Measurements from ENCODE around the gene SRCIN1. TPM values are rescaled to one million over a fixed set of nuclear protein-coding genes. Genes with fewer than 3 reads are reported as not detected.
"Not testable (repeated sequence)": the region's sequence is repeated elsewhere in the genome, so short reads cannot be mapped to it uniquely, and the experiment has no call there.

SRCIN1 gene
- total RNA-seq, 1 experiment from 2014 or later, result 25.8 TPM

DNA sequence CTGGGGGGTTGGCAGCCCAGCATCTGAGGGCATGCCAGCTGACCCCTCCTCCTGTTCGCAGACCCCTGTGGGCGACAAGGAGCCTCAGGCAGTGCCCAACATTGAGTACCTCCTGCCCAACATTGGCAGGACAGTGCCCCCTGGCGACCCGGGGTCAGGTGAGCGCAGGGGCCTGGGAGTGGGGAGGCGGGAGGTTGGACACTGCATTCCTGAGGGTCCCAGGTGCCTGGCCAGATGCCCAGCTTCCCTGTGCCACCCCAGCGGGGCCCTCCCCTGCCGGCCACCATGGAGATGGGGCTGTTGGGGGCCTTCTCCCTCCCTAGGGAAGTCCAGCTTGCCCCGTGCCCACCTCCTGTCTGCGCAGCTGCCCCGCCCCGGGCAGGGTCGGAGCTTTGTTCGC is 107.4 kb downstream of the SRCIN1 start:
- ChIA-PET CTCF (no interaction called here), POLR2A (no interaction called here)
- DNase-seq, result no peak
- intact Hi-C loops (cut with micrococcal nuclease; ENCODE audit: unreplicated experiment), result no loop called here
- Histone ChIP-seq H3K9me3 (no peaks in the 10 kb centered on the region), H3K27me3 (replicated peaks; ENCODE audit: control insufficient read depth, insufficient read depth, low read length) (no peaks in the 10 kb centered on the region), H3K4me1 (no peaks in the 10 kb centered on the region), H3K36me3 (ENCODE audit: control insufficient read depth, insufficient read depth, low read length) (peaks cover 1% of the 10 kb centered on the region; the same call in 1 of the 2 replicates), H3K4me3 (ENCODE audit: low read depth, low read length) (no peak overlapping the region)
- Mint-ChIP-seq H3K4me1 (ENCODE audit: low read depth, unreplicated experiment) (no peaks in the 10 kb centered on the region), H3K27me3 (ENCODE audit: insufficient read depth, unreplicated experiment) (no peaks in the 10 kb centered on the region), H3K4me3 (ENCODE audit: unreplicated experiment) (no peak overlapping the region), H3K9me3 (ENCODE audit: unreplicated experiment) (no peaks in the 10 kb centered on the region), H3K27ac (ENCODE audit: unreplicated experiment) (no peak overlapping the region), H3K36me3 (ENCODE audit: insufficient read depth, unreplicated experiment) (peaks cover 59% of the 10 kb centered on the region)
- no TSS peak for BruUV-seq (replicated peaks)
- TF ChIP-seq, protein P1, sequence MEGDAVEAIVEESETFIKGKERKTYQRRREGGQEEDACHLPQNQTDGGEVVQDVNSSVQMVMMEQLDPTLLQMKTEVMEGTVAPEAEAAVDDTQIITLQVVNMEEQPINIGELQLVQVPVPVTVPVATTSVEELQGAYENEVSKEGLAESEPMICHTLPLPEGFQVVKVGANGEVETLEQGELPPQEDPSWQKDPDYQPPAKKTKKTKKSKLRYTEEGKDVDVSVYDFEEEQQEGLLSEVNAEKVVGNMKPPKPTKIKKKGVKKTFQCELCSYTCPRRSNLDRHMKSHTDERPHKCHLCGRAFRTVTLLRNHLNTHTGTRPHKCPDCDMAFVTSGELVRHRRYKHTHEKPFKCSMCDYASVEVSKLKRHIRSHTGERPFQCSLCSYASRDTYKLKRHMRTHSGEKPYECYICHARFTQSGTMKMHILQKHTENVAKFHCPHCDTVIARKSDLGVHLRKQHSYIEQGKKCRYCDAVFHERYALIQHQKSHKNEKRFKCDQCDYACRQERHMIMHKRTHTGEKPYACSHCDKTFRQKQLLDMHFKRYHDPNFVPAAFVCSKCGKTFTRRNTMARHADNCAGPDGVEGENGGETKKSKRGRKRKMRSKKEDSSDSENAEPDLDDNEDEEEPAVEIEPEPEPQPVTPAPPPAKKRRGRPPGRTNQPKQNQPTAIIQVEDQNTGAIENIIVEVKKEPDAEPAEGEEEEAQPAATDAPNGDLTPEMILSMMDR (IDR thresholded peaks at IDR 0.05; ENCODE audit: insufficient read depth in 1 of 2, low read depth in 1 of 2, low read length in 1 of 2, severe bottlenecking in 1 of 2, unreplicated experiment in 1 of 2), result no peak

DNA sequence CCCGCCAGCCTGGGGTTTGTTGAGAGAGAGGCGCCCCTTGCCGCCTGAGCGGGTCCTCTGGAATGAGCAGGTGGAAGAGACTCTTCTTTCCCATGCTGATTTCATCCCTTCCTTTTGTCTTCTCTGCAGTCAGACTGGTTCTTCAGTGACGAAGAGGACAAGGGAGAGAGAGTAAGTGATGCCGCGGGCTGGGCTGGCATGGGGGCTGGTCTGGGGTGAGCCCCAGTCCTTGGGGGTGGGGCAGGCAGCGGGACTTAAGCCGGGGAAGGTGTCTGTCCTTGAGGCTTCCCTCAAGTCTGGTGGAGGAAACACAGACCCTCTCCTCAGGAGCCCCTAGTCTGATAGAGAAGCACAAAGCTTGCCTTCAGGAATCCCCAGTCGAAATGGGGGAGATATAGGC is 108.1 kb downstream of the SRCIN1 start:
- H3K27me3 Mint-ChIP-seq (ENCODE audit: insufficient read depth, unreplicated experiment); H3K4me3 ChIP-seq (ENCODE audit: low read depth, low read length); BruUV-seq (replicated peaks); H3K36me3 ChIP-seq (ENCODE audit: control insufficient read depth, insufficient read depth, low read length); H3K9me3 ChIP-seq; POLR2A ChIA-PET; DNase-seq; H3K9me3 Mint-ChIP-seq (ENCODE audit: unreplicated experiment); intact Hi-C loops (cut with micrococcal nuclease; ENCODE audit: unreplicated experiment); H3K4me1 ChIP-seq; H3K27me3 ChIP-seq (replicated peaks; ENCODE audit: control insufficient read depth, insufficient read depth, low read length); H3K4me1 Mint-ChIP-seq (ENCODE audit: low read depth, unreplicated experiment); H3K27ac Mint-ChIP-seq (ENCODE audit: unreplicated experiment); CTCF ChIA-PET; H3K4me3 Mint-ChIP-seq (ENCODE audit: unreplicated experiment): not testable (repeated sequence)
- peaks cover 55% of the 10 kb centered on the region for H3K36me3 Mint-ChIP-seq (ENCODE audit: insufficient read depth, unreplicated experiment)

DNA sequence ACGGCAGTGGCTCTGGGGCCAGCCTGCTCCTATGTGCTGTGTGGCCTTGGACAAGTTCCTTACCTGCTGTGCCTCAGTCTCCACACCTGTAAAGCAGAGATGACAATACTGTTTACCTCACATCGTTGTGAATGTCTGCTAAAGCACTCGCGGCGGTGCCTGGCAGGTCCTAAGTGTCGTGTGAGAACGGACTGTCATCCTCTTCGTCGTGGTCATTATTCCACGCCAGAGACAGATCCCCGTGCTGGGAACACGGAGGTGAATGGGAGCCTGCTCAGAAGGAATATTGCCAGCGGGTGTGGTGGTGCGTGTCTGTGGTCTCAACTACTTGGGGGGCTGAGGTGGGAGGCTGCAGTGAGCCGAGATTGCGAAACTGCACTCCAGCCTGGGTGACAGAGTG is 111.6 kb downstream of the SRCIN1 start:
- H3K36me3 ChIP-seq (ENCODE audit: control insufficient read depth, insufficient read depth, low read length); intact Hi-C loops (cut with micrococcal nuclease; ENCODE audit: unreplicated experiment); H3K4me1 Mint-ChIP-seq (ENCODE audit: low read depth, unreplicated experiment); H3K4me3 ChIP-seq (ENCODE audit: low read depth, low read length); DNase-seq; H3K27me3 Mint-ChIP-seq (ENCODE audit: insufficient read depth, unreplicated experiment); H3K27ac Mint-ChIP-seq (ENCODE audit: unreplicated experiment); H3K4me1 ChIP-seq; BruUV-seq (replicated peaks); H3K9me3 Mint-ChIP-seq (ENCODE audit: unreplicated experiment); CTCF ChIA-PET; H3K27me3 ChIP-seq (replicated peaks; ENCODE audit: control insufficient read depth, insufficient read depth, low read length); POLR2A ChIA-PET; H3K4me3 Mint-ChIP-seq (ENCODE audit: unreplicated experiment); H3K9me3 ChIP-seq: not testable (repeated sequence)
- H3K36me3 Mint-ChIP-seq (ENCODE audit: insufficient read depth, unreplicated experiment), result peaks cover 56% of the 10 kb centered on the region

DNA sequence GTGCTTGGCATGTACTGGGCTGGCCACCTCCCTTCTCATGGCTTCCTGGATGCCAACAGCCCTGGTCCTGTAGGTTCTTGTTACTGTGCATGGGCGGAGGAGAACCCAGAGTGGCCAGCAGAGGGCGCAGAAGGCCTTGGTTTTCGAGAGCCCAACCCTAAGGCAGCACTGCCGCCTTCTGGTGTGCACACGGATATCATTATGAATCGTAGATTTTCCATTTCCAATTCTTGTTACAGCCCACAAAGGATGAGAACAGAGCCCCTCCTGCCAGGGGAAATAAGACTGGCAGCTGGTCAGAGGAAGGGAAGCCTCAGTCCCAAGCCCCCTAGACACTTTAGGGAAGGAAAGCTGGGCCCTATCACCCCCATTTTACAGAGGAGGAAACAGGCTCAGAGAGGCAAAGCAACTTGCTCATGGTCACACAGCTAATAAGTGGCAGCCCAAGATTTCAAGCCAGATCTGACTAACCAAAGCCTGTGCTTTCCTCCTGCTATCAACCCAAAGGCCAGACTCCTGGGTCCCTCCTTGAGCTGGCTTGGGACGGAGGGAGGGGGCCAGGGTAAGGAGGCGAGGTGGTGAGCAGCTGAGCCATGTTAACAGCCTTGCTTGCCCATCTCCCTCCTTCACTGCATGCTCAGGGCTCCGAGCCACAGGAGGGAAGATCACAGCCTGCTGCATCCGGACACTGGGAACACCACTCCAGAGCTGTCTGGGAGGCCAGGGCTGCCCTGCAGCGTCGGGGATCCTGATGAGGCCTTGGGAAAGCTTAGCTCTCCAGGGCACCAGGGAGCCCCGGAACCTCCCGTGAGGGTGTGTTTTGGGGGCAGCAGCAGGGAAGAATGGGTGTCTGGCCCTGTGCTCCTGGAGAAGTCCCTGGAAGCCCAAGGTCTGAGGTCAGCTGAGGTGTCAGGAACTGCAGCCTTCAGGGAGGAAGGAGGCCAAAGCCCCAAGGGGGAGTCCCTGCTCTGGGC is 113.4 kb downstream of the SRCIN1 start:
- POLR2A ChIA-PET; H3K4me1 Mint-ChIP-seq (ENCODE audit: low read depth, unreplicated experiment); H3K9me3 ChIP-seq; H3K27me3 ChIP-seq (replicated peaks; ENCODE audit: control insufficient read depth, insufficient read depth, low read length); BruUV-seq (replicated peaks); H3K4me1 ChIP-seq; H3K9me3 Mint-ChIP-seq (ENCODE audit: unreplicated experiment); H3K27ac Mint-ChIP-seq (ENCODE audit: unreplicated experiment); H3K36me3 ChIP-seq (ENCODE audit: control insufficient read depth, insufficient read depth, low read length); H3K27me3 Mint-ChIP-seq (ENCODE audit: insufficient read depth, unreplicated experiment); H3K4me3 Mint-ChIP-seq (ENCODE audit: unreplicated experiment); H3K4me3 ChIP-seq (ENCODE audit: low read depth, low read length): not testable (repeated sequence)
- TF ChIP-seq, protein P1 (IDR thresholded peaks at IDR 0.05; ENCODE audit: insufficient read depth in 1 of 2, low read depth in 1 of 2, low read length in 1 of 2, severe bottlenecking in 1 of 2, unreplicated experiment in 1 of 2), result peak; percentile 90
- peak; percentile 92 to 93 for DNase-seq
- intact Hi-C loops (cut with micrococcal nuclease; ENCODE audit: unreplicated experiment), result loop anchor here (1.0 to 2.0 kb wide), 3 partner anchors 17 to 175 kb away; no protein-coding TSS in a partner anchor
- peaks cover 46% of the 10 kb centered on the region for H3K36me3 Mint-ChIP-seq (ENCODE audit: insufficient read depth, unreplicated experiment)
- CTCF ChIA-PET, result interaction anchor here (1.2 to 1.6 kb wide), 2 partner anchors 68 to 143 kb away, joined by 3 to 4 read pairs; no protein-coding TSS in a partner anchor

- POLR2A ChIA-PET; H3K4me3 ChIP-seq (ENCODE audit: low read depth, low read length); H3K27me3 ChIP-seq (replicated peaks; ENCODE audit: control insufficient read depth, insufficient read depth, low read length); H3K4me3 Mint-ChIP-seq (ENCODE audit: unreplicated experiment); H3K27ac Mint-ChIP-seq (ENCODE audit: unreplicated experiment); CTCF ChIA-PET; DNase-seq; H3K4me1 ChIP-seq; H3K9me3 ChIP-seq; BruUV-seq (replicated peaks); H3K4me1 Mint-ChIP-seq (ENCODE audit: low read depth, unreplicated experiment); H3K27me3 Mint-ChIP-seq (ENCODE audit: insufficient read depth, unreplicated experiment); H3K36me3 ChIP-seq (ENCODE audit: control insufficient read depth, insufficient read depth, low read length); H3K9me3 Mint-ChIP-seq (ENCODE audit: unreplicated experiment): not testable (repeated sequence)
- intact Hi-C loops (cut with micrococcal nuclease; ENCODE audit: unreplicated experiment), result loop anchor here (1.0 to 2.0 kb wide), 3 partner anchors 18 to 176 kb away; no protein-coding TSS in a partner anchor
- H3K36me3 Mint-ChIP-seq (ENCODE audit: insufficient read depth, unreplicated experiment), result peaks cover 43% of the 10 kb centered on the region
Measured at GRCh38 chr17:38491346-38492066, 114.2 kb downstream of the SRCIN1 start.
